ENCODE data around the gene CASKIN2.

The CASKIN2 gene

GRCh38 chr17:75515496-75516254, at the start of gene CASKIN2:
CASKIN2 (minus strand) TSS chr17:75515537; CDS start chr17:75513804, 1,733 bp downstream.
- DNase-seq: peak; percentile 71

- DNase-seq: no peak
Measured at GRCh38 chr17:75565066-75565465, 49.7 kb upstream of the CASKIN2 start.

- DNase-seq: no peak
Measured at GRCh38 chr17:75564195-75564594, 48.9 kb upstream of the CASKIN2 start.

GRCh38 chr17:75563063-75563758, 47.9 kb upstream of the CASKIN2 start:
- DNase-seq: no peak

- DNase-seq: no peak
Measured at GRCh38 chr17:75561927-75562603, 46.7 kb upstream of the CASKIN2 start.

GRCh38 chr17:75559958-75560533, 44.7 kb upstream of the CASKIN2 start:
- DNase-seq: no peak

- no peak for DNase-seq
Measured at GRCh38 chr17:75558666-75559530, 43.6 kb upstream of the CASKIN2 start.

GRCh38 chr17:75557852-75558665, 42.7 kb upstream of the CASKIN2 start:
- DNase-seq: no peak

- DNase-seq: no peak
Measured at GRCh38 chr17:75557075-75557851, 41.9 kb upstream of the CASKIN2 start.

GRCh38 chr17:75555679-75556153, 40.4 kb upstream of the CASKIN2 start:
- DNase-seq: no peak

GRCh38 chr17:75553295-75554110, 38.2 kb upstream of the CASKIN2 start:
- peak; percentile 36 for DNase-seq

- no peak for DNase-seq
Measured at GRCh38 chr17:75552425-75553294, 37.3 kb upstream of the CASKIN2 start.

- no peak for DNase-seq
Measured at GRCh38 chr17:75551266-75551665, 35.9 kb upstream of the CASKIN2 start.

GRCh38 chr17:75550139-75550465, 34.8 kb upstream of the CASKIN2 start:
- DNase-seq: no peak

- DNase-seq: no peak
Measured at GRCh38 chr17:75549246-75550138, 34.2 kb upstream of the CASKIN2 start.

- DNase-seq: no peak
Measured at GRCh38 chr17:75548813-75549212, 33.5 kb upstream of the CASKIN2 start.

GRCh38 chr17:75547091-75547490, 31.8 kb upstream of the CASKIN2 start:
- no peak for DNase-seq

- no peak for DNase-seq
Measured at GRCh38 chr17:75546181-75546580, 30.8 kb upstream of the CASKIN2 start.
